DMS 273 (cell line): ENCODE data around the gene C3.
"Not testable (repeated sequence)": the region's sequence is repeated elsewhere in the genome, so short reads cannot be mapped to it uniquely, and the experiment has no call there.

ENCODE experiments used
- DNase-seq: peaks from one replicate; lab custom pipeline; 2025; ENCODE audit not compliant: unreplicated experiment; lab: John Stamatoyannopoulos, UW

C3 gene

DNA sequence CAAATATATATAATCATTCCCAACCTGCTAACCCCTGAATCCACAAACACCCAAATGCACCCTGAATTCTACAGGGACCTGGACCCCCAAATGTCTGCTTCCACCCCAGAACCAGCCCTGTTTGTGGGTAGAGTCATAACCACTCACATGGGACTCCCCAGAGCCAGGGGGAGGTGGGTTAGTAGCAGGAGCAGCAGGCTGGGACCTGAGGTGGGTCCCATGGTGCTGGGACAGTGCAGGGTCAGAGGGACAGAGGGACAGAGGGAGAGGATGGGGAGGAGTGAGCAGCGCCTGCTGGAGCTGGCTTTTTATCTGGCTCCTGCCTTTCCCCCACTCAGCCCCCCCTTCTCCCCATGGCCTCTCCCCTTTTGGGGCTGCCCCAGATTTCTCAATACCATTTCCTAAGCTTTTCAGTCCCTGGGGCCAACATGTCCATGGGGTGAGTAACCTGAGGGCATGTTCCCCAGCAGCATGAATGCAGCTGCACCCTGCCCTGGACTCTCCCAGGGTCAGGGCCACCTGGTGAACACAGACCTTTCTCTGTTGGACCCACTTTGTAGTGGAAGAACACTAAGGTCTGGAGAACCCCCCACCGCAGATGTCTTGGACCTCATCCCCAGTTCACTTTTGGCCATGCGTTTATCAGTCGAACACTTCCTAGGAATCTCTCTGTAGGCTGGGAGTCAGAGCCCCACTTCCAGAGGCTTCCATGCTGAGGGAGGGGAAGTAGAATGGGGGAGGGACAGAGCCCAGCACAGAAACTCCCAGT, at the start of gene C3:
C3 (minus strand) TSS at position 282 of the 769 bp plus-strand sequence; CDS start at position 221, 61 bp downstream.
- DNase-seq: no peak

GRCh38 chr19:6769006-6769619, 48.7 kb upstream of the C3 start:
- DNase-seq: peak; percentile 42

DNA sequence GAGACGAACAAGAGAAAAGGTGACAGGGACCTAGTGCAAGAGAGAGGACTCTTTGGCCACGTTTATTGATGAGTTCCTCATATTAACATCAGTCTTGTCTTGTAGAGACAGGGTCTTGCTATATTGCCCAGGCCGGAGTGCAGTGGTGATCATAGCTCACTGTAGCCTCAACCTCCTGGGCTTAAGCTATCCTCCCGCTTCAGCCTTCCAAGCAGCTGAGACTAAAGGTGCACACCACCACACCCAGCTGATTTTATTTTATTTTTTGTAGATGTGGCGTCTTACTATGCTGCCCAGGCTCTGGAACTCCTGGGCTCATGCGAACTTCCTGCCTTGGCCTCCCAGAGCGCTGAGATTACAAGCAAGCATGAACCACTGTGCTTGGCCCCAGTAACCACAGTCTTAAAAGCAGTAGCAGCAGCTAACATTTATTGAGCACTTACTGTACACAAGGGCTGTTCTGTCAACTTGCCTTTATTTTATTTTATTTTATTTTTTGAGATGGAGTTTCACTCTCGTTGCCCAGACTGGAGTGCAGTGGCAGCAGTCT, 47.9 kb upstream of the C3 start:
- DNase-seq: no peak

- DNase-seq: peak; percentile 42
Measured at GRCh38 chr19:6767357-6768235, 47.1 kb upstream of the C3 start, which contains the start of gene SH2D3A. Gene SH2D3A (minus strand): TSS chr19:6767435. CDS start chr19:6763748, 3,687 bp downstream.

DNA sequence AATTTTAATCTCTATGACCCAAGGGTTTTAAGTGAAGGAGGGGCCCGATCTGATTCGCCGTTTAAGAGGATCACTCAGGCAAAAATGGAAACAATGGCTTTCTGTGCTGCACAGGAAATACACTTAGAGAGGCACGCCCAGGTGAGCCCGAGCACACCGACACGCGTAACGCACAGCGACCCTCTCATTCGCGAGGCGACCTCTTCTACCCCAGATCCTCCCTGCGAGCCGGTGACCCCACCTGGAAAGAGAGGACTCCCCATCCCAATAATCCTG, 46.6 kb upstream of the C3 start:
- DNase-seq: no peak

GRCh38 chr19:6766357-6767080, 46.1 kb upstream of the C3 start:
- no peak for DNase-seq

GRCh38 chr19:6765738-6766356, 45.4 kb upstream of the C3 start:
- no peak for DNase-seq

DNA sequence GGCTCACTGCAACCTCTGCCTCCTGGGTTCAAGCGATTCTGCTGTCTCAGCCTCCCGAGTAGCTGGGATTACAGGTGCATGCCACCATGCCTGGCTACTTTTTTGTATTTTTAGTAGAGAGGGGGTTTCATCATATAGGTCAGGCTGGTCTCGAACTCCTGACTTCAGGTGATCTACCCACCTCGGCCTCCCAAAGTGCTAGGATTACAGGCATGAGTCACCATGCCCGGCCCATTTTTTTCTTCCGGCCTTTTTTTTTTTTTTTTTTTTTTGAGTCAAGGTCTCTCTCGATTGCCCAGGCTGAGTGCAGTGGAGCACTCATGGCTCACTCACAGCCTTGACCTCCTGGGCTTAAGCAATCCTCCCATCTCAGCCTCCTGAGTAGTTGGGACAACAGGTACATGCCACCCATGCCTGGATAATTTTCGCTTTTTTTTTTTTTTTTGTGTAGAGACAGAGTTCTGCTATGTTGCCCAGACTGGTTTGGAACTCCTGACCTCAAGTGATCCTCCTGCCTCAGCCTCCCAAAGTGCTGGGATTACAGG, 41.9 kb upstream of the C3 start:
- not testable (repeated sequence) for DNase-seq

DNA sequence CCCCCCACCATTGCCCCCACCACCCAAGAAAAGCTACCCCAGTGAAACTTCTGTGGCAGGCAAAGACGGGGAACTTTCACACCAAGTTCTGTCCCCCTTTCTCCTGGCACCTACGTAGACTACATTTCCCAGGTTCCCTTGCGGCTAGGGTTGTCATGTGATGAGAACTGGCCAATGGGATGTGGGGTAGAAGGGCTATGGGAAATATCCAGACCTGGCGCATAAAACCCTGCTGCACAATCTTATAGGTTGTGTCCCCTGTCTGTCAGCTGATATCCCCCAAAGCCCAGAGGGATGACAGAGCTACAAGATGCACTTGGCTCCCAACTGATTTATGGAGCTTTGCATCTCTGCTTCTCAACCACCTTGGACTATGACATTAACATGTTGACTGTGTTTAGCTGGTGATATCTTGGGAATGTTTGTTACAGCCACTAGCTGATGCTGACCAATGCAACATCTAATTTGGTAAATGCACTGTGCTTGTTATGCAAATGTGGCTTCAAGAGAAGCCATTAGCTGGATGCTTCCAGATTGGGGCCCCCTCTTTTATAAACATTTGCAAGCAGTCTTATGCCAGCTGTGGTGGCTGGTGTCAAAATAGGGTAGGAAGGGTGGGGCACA, 40.7 kb upstream of the C3 start:
- DNase-seq: peak; percentile 34

DNA sequence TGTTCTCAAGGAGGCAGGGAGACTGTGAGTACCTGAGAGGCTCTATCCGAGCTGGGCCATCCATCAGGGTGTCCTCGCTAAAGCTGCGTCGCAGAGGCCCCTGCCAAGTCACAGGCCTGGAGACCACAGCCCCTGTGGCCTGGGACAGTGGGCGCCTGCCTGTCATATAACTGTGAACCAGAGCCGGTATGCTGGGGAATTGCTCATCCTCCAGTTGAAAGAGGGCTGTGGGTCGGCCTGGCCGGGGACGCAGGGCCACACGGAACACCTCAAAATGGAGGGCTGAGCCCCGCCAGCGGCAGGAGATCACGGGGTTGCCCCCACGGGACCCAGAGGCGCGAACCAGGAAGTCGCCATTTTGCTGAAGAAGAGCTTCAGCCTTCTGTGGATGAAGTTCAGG, 40.2 kb upstream of the C3 start:
- no peak for DNase-seq

DNA sequence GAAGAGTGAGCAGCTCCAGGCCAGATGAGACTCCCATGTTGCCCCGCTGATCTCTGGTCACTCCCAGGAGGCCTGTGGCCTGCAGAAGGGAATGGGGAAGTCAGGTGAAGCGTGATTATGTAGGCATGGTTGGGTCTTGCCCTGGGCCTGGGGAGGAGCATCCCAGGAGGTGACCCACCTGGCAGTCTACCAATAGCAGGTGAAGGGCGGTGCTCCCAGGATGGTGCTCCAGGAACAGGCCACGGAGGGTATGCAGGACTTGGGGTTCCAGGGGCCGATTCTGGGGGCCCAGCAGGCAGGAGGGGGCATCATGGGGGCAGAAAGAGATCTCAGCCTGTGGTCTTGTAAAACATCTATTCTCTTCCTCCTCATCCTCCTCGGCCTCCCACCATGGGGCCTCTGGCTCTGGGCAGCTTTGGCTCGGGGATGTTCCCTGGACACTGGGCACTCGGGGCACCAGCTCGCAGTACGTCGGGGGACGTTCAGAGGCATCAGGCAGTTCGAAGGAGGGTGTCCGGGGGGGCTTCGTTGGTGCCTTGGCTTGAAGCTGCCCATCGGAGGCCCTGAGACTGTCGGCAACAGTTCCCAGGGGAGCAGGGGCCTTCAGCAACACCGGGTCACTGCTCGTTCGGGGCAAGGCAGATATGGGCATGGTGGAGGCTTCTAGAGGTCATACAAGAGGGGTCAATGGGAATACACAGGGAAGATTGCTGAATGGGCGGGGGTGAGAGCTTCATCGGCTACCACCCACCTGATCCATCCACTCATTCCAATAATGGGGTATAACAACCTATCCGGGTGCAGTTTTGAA, 34.4 kb upstream of the C3 start:
- DNase-seq: no peak

DNA sequence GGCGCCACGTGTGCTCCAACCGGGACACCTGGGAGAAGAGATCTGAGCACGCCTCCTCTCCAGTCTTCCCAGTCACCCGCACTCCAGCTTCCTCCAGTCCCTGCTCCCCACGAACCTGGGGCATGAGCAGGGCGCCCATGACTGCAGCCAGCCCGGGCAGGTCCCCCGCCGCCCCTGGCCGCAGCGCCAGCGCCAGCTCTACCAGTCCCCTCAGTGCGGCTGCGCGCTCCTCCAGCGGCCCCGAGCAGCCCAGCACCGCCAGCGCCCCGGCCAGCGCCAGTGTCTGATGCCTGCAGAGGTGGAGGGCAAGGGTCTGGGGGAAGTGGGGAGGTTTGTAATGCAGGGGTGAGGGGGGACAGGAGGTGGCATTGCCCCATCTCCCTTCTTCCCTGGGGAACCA, 33.7 kb upstream of the C3 start:
- DNase-seq: no peak

GRCh38 chr19:6753178-6754031, 33.0 kb upstream of the C3 start:
- peak; percentile 67 for DNase-seq

DNA sequence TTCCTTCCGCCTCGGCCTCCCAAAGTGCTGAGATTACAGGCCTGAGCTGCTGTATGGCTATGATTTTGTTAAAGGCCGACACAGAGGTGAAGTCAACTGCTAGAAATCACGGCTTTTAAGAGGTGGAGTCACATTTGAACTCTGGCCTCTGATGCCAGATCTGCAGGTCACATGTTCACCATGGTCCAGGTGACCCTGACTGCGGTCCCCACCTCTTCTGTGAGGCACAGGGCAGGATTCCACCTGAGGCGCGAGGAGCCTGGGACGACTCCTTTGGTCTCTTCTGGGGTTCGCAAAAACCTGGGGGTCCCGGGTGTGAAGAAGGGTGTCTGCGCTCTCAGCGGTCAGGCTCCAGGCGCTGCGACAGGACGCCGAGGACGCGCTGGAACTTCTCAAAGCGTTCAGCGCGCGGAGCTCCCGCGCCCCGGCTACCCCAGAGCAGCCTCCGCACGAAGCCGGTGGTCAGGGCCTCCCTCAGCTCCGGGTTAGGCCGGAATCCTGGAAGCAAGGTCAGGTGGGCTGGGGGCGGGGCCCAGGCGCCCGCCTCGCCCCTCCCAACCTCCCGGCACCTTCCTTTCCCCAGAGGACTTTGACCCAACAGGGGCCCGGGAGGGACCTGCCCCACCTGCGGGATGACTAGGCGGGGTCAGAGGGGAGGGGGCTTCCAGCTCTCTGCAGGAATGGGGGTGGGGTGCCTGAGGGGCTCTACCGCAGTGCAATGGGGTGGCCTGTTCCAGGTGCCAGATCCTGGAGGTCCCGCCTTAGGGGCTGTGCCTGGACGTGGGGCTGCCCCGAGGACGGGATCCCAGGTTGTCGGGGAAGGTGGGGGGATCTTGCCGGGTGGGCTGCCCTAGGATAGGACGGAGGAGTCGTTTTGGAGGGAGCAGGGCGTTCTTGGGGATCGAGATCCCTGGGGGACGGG, 32.1 kb upstream of the C3 start:
- DNase-seq: no peak

DNA sequence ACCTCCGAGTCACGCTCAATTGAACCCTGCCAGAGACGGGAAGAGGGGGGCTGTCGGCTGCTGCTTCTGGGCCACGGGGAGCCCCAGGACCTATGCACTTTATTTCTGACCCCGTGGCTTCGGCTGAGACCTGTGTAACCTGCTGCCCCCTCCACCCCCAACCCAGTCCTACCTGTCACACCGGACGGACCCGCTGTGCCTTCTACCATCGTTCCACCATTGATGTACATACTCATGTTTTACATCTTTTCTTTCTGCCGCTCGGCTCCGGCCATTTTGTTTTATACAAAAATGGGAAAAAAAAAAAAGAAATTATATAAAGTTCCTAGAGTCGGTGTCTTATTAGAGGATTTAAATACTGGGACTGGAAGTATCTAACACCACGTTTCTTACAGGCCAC, 30.7 kb upstream of the C3 start:
- DNase-seq: no peak

DNA sequence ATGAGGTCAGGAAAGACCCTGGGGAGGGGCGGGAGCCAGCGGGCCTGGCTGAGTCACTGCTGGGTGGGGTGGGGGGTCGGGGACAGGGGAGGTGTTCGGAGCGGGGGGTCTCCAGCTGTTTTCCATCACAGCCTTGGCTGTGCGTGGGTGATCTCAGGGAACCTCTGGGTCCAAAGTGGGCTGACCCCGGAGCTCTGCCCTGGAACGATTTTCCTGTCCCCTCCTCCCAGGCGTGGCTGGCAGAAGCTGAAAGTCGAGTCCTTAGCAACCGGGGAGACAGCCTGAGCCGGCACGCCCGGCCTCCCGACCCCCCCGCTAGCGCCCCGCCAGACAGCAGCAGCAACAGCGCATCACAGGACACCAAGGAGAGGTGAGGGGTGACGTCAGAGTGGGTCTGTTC, 29.6 kb upstream of the C3 start:
- DNase-seq: no peak

DNA sequence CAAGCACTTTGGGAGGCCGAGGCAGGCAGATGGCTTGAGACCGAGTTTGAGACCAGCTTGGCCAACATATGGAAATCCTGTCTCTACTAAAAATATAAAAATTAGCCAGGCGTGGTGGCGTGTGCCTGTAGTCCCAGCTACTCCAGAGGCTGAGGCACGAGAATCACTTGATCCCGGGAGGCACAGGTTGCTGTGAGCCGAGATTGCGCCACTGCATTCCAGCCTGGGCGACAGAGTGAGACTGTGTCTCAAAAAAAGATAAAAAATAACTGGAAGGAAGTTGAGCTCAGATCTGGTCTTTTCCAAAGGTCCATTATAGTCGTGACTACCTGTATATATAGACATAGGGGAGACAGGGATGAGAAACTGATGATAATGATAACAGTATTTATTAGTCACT, 28.1 kb upstream of the C3 start:
- DNase-seq: not testable (repeated sequence)
